ENCODE results near the gene PHF14.

DNA sequence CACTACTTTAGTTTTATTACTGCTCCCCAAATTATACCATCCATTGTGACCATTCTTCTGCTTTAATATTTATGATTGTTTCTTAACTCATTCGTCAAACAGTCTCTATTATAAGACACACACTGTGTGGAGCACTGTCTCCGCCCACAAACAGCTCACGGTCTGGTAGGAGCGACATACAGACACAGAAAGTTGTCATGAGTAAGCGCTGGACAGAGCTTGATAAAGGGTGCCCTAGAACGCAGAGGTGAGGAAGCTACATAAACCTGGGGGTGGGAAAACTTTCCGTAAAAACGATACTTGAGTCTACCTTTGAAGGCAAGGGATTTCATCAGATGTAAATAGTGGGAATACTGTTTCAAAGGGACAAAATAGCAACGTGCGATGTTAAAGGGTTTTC lies 207.9 kb downstream of the PHF14 start:
- TF ChIP-seq, protein P1, sequence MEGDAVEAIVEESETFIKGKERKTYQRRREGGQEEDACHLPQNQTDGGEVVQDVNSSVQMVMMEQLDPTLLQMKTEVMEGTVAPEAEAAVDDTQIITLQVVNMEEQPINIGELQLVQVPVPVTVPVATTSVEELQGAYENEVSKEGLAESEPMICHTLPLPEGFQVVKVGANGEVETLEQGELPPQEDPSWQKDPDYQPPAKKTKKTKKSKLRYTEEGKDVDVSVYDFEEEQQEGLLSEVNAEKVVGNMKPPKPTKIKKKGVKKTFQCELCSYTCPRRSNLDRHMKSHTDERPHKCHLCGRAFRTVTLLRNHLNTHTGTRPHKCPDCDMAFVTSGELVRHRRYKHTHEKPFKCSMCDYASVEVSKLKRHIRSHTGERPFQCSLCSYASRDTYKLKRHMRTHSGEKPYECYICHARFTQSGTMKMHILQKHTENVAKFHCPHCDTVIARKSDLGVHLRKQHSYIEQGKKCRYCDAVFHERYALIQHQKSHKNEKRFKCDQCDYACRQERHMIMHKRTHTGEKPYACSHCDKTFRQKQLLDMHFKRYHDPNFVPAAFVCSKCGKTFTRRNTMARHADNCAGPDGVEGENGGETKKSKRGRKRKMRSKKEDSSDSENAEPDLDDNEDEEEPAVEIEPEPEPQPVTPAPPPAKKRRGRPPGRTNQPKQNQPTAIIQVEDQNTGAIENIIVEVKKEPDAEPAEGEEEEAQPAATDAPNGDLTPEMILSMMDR (IDR thresholded peaks at IDR 0.05), result no peak
- no peak for TF ChIP-seq ZFX (IDR thresholded peaks at IDR 0.05; ENCODE audit: borderline replicate concordance)

Measured in 22Rv1 (cell line).